Osteocyte (in vitro differentiated cells): ENCODE data around the gene FURIN. TPM values are rescaled to one million over a fixed set of nuclear protein-coding genes. Genes with fewer than 3 reads are reported as not detected.

ENCODE experiments used
- DNase-seq: peaks from one replicate; pipeline ENCODE4 v3.0.0; 2021; ENCODE audit warnings: mixed read lengths; ENCODE audit not compliant: unreplicated experiment; ENCODE audit errors: extremely low spot score
- H3K27ac Mint-ChIP-seq: one replicate; pipeline ENCODE4 v1.8.0; 2021; ENCODE audit warnings: mild to moderate bottlenecking, mixed read lengths; ENCODE audit not compliant: unreplicated experiment
- H3K27me3 Mint-ChIP-seq: one replicate; pipeline ENCODE4 v1.8.0; 2021; ENCODE audit warnings: mixed read lengths; ENCODE audit not compliant: unreplicated experiment
- H3K36me3 Mint-ChIP-seq: one replicate; pipeline ENCODE4 v1.8.0; 2021; ENCODE audit warnings: mixed read lengths; ENCODE audit not compliant: unreplicated experiment
- H3K4me1 Mint-ChIP-seq: one replicate; pipeline ENCODE4 v1.8.0; 2021; ENCODE audit warnings: mixed read lengths; ENCODE audit not compliant: unreplicated experiment
- H3K4me3 Mint-ChIP-seq: one replicate; pipeline ENCODE4 v1.8.0; 2021; ENCODE audit warnings: mild to moderate bottlenecking, moderate library complexity, mixed read lengths; ENCODE audit not compliant: unreplicated experiment
- H3K9me3 Mint-ChIP-seq: one replicate; pipeline ENCODE4 v1.8.0; 2021; ENCODE audit warnings: mixed read lengths; ENCODE audit not compliant: unreplicated experiment
- CTCF ChIP-seq: fragments of 200-600 bp; sonication (generic); IDR thresholded peaks from 2 replicates; pipeline ENCODE4 v1.5.0; 2021; ENCODE audit warnings: antibody characterized with exemption, mild to moderate bottlenecking, moderate library complexity
- total RNA-seq: library from RNA; stranded (reverse); gene quantifications from 2 replicates; pipeline ENCODE4 v1.2.1, GENCODE V29; 2021

The FURIN gene
- total RNA-seq, 1 donor from 2014 or later, result 96.2 TPM

GRCh38 chr15:90904746-90905145 is 36.4 kb downstream of the FURIN start:
- no peaks in the 10 kb centered on the region for H3K9me3 Mint-ChIP-seq
- H3K4me1 Mint-ChIP-seq, result peaks cover 18% of the 10 kb centered on the region
- no peak overlapping the region for H3K27ac Mint-ChIP-seq
- DNase-seq, result no peak
- H3K4me3 Mint-ChIP-seq, result no peak overlapping the region
- TF ChIP-seq CTCF, result no peak
- H3K27me3 Mint-ChIP-seq, result no peaks in the 10 kb centered on the region
- H3K36me3 Mint-ChIP-seq, result peaks cover 13% of the 10 kb centered on the region

- TF ChIP-seq CTCF, result no peak
- H3K4me3 Mint-ChIP-seq, result no peak overlapping the region
Observed at GRCh38 chr15:90905306-90906180, 37.2 kb downstream of the FURIN start.

GRCh38 chr15:90906181-90906849 is 37.9 kb downstream of the FURIN start:
- Mint-ChIP-seq H3K4me1 (peaks cover 15% of the 10 kb centered on the region), H3K27me3 (no peaks in the 10 kb centered on the region), H3K4me3 (no peak overlapping the region), H3K27ac (no peak overlapping the region), H3K9me3 (no peaks in the 10 kb centered on the region), H3K36me3 (peaks cover 13% of the 10 kb centered on the region)
- no peak for DNase-seq
- no peak for TF ChIP-seq CTCF

More at GRCh38 chr15:90905306-90906180, 37.2 kb downstream of the FURIN start:
- H3K27me3 Mint-ChIP-seq, result no peaks in the 10 kb centered on the region
- no peak overlapping the region for H3K27ac Mint-ChIP-seq
- no peak for DNase-seq
- H3K9me3 Mint-ChIP-seq, result no peaks in the 10 kb centered on the region
- peaks cover 13% of the 10 kb centered on the region for H3K36me3 Mint-ChIP-seq
- H3K4me1 Mint-ChIP-seq, result peaks cover 18% of the 10 kb centered on the region

- H3K4me1 Mint-ChIP-seq, result peaks cover 7% of the 10 kb centered on the region
- H3K27ac Mint-ChIP-seq, result no peak overlapping the region
- no peaks in the 10 kb centered on the region for H3K27me3 Mint-ChIP-seq
- no peak for DNase-seq
- no peak for TF ChIP-seq CTCF
- H3K9me3 Mint-ChIP-seq, result no peaks in the 10 kb centered on the region
- H3K4me3 Mint-ChIP-seq, result no peak overlapping the region
- H3K36me3 Mint-ChIP-seq, result peaks cover 16% of the 10 kb centered on the region
Observed at GRCh38 chr15:90907051-90907660, 38.8 kb downstream of the FURIN start.
